ENCODE data around the gene MSH3.

GRCh38 chr5:80701597-80701996 is 47.1 kb downstream of the MSH3 start:
- TF ChIP-seq POLR2A (IDR thresholded peaks at IDR 0.05): no peak
- TF ChIP-seq CTCF (IDR thresholded peaks at IDR 0.05): no peak

All from prostate gland (tissue), 2 donors.